ENCODE data around the gene ATP8A2. TPM values are rescaled to one million over a fixed set of nuclear protein-coding genes. Genes with fewer than 3 reads are reported as not detected.

The ATP8A2 gene
- total RNA-seq, 1 donor from 2014 or later: 1.9 TPM

DNA sequence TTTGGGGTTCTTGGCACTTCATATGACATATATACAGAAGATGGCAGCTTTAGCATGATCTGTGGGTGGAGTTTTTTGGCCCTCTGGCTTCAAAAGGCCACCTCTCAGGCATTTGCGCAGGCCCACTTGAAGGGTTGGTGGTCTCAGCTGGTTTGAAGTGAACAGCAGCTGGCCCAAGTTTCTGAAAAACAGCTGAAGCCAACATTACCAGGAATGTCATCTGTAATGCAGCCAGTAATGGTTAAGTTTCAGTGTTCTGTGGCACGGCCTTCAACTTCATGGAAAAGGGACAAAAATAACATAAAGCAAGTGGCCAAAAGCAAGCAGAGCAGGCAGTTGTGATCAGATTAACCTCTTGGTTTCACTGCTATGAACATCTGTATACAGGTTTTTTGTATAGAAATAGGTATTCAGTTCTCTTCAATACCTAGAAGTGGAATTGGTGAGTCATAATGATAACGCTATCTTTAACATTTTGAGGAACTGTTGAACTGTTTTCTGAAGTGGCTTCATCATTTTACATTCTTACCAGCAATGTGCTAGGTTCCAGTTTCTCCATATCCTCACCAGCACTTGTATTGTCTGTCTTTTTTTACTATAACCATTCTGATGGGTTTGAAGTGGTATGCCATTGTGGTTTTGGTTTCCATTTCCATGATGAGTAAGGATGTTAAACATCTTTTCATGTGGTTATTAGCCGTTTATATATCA, 434.6 kb downstream of the ATP8A2 start:
- no peaks in the 10 kb centered on the region for H3K9me3 Mint-ChIP-seq (ENCODE audit: low read depth)
- H3K4me1 Mint-ChIP-seq (ENCODE audit: low read depth): peaks cover 43% of the 10 kb centered on the region
- no peak overlapping the region for H3K4me3 Mint-ChIP-seq (ENCODE audit: unreplicated experiment)
- H3K27ac Mint-ChIP-seq (ENCODE audit: unreplicated experiment): no peak overlapping the region
- peaks cover 2% of the 10 kb centered on the region for H3K36me3 Mint-ChIP-seq (ENCODE audit: low read depth)
- TF ChIP-seq, protein P1, sequence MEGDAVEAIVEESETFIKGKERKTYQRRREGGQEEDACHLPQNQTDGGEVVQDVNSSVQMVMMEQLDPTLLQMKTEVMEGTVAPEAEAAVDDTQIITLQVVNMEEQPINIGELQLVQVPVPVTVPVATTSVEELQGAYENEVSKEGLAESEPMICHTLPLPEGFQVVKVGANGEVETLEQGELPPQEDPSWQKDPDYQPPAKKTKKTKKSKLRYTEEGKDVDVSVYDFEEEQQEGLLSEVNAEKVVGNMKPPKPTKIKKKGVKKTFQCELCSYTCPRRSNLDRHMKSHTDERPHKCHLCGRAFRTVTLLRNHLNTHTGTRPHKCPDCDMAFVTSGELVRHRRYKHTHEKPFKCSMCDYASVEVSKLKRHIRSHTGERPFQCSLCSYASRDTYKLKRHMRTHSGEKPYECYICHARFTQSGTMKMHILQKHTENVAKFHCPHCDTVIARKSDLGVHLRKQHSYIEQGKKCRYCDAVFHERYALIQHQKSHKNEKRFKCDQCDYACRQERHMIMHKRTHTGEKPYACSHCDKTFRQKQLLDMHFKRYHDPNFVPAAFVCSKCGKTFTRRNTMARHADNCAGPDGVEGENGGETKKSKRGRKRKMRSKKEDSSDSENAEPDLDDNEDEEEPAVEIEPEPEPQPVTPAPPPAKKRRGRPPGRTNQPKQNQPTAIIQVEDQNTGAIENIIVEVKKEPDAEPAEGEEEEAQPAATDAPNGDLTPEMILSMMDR (IDR thresholded peaks at IDR 0.05): no peak
- H3K27me3 Mint-ChIP-seq (ENCODE audit: low read depth): no peaks in the 10 kb centered on the region
- DNase-seq (ENCODE audit: low spot score): no peak

GRCh38 chr13:25807562-25807961, 435.8 kb downstream of the ATP8A2 start:
- no peak overlapping the region for H3K27ac Mint-ChIP-seq (ENCODE audit: unreplicated experiment)

DNA sequence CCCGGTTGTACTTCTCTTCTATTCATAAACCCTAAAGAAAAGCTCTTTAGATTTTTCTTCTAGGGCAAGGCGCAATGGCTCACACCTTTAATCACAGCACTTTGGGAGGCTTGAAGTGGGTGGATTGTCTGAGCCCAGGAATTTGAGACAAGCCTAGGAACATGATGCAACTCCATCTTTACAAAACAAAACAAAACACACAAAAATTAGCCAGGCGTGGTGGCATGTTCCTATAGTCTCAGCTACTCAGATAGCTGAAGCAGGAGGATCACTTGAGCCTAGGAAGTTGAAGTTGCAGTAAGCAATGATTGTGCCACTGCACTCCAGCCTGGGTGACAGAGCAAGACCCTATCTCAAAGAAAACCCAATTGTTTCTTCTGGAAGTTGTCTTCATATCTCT, 439.7 kb downstream of the ATP8A2 start:
- Mint-ChIP-seq H3K27me3 (ENCODE audit: low read depth) (no peaks in the 10 kb centered on the region), H3K27ac (ENCODE audit: unreplicated experiment) (peak overlapping the region; percentile 55), H3K4me1 (ENCODE audit: low read depth) (peaks cover 20% of the 10 kb centered on the region), H3K36me3 (ENCODE audit: low read depth) (peaks cover 5% of the 10 kb centered on the region), H3K9me3 (ENCODE audit: low read depth) (peaks cover 6% of the 10 kb centered on the region), H3K4me3 (ENCODE audit: unreplicated experiment) (no peak overlapping the region)
- TF ChIP-seq, protein P1 (IDR thresholded peaks at IDR 0.05): no peak
- DNase-seq (ENCODE audit: low spot score): no peak

More at GRCh38 chr13:25807562-25807961, 435.8 kb downstream of the ATP8A2 start:
- peaks cover 5% of the 10 kb centered on the region for H3K36me3 Mint-ChIP-seq (ENCODE audit: low read depth)
- no peaks in the 10 kb centered on the region for H3K27me3 Mint-ChIP-seq (ENCODE audit: low read depth)
- DNase-seq (ENCODE audit: low spot score): no peak
- peaks cover 35% of the 10 kb centered on the region for H3K4me1 Mint-ChIP-seq (ENCODE audit: low read depth)
- TF ChIP-seq, protein P1 (IDR thresholded peaks at IDR 0.05): no peak
- H3K4me3 Mint-ChIP-seq (ENCODE audit: unreplicated experiment): no peak overlapping the region
- peaks cover 6% of the 10 kb centered on the region for H3K9me3 Mint-ChIP-seq (ENCODE audit: low read depth)

DNA sequence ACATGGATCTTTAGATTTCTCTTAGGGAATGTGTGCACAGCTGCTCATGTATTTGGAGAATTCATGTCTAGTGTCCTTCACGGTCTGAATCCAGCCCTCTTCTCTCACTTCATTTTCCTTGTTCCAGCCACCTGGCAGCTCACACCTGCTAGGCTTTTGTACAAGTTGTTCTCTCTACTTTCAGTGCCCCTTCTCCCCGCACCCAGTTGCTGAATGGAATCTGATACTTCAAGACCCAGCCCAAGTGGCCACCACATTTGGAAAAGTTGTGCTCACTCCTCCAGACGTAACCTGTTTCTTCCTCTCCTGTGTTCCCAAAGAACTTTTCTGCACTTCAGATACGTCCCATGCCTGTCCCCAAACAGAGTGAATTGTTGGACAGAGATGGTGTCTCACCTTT, 444.5 kb downstream of the ATP8A2 start:
- TF ChIP-seq, protein P1 (IDR thresholded peaks at IDR 0.05): no peak
- H3K4me3 Mint-ChIP-seq (ENCODE audit: unreplicated experiment): no peak overlapping the region
- no peak overlapping the region for H3K27ac Mint-ChIP-seq (ENCODE audit: unreplicated experiment)
- DNase-seq (ENCODE audit: low spot score): no peak
- peaks cover 6% of the 10 kb centered on the region for H3K9me3 Mint-ChIP-seq (ENCODE audit: low read depth)
- peaks cover 3% of the 10 kb centered on the region for H3K36me3 Mint-ChIP-seq (ENCODE audit: low read depth)
- H3K4me1 Mint-ChIP-seq (ENCODE audit: low read depth): peaks cover 11% of the 10 kb centered on the region
- H3K27me3 Mint-ChIP-seq (ENCODE audit: low read depth): no peaks in the 10 kb centered on the region

- peaks cover 12% of the 10 kb centered on the region for H3K9me3 Mint-ChIP-seq (ENCODE audit: low read depth)
- H3K4me3 Mint-ChIP-seq (ENCODE audit: unreplicated experiment): no peak overlapping the region
- H3K36me3 Mint-ChIP-seq (ENCODE audit: low read depth): peaks cover 2% of the 10 kb centered on the region
- peaks cover 11% of the 10 kb centered on the region for H3K4me1 Mint-ChIP-seq (ENCODE audit: low read depth)
- TF ChIP-seq, protein P1 (IDR thresholded peaks at IDR 0.05): no peak
- DNase-seq (ENCODE audit: low spot score): no peak
- no peak overlapping the region for H3K27ac Mint-ChIP-seq (ENCODE audit: unreplicated experiment)
- no peaks in the 10 kb centered on the region for H3K27me3 Mint-ChIP-seq (ENCODE audit: low read depth)
Observed at GRCh38 chr13:25819856-25820530, 448.2 kb downstream of the ATP8A2 start.

Data from chondrocyte (in vitro differentiated cells).